Measurements from ENCODE around the gene MEX3D.
"Not testable (repeated sequence)": the region's sequence is repeated elsewhere in the genome, so short reads cannot be mapped to it uniquely, and the experiment has no call there.

Gene MEX3D

DNA sequence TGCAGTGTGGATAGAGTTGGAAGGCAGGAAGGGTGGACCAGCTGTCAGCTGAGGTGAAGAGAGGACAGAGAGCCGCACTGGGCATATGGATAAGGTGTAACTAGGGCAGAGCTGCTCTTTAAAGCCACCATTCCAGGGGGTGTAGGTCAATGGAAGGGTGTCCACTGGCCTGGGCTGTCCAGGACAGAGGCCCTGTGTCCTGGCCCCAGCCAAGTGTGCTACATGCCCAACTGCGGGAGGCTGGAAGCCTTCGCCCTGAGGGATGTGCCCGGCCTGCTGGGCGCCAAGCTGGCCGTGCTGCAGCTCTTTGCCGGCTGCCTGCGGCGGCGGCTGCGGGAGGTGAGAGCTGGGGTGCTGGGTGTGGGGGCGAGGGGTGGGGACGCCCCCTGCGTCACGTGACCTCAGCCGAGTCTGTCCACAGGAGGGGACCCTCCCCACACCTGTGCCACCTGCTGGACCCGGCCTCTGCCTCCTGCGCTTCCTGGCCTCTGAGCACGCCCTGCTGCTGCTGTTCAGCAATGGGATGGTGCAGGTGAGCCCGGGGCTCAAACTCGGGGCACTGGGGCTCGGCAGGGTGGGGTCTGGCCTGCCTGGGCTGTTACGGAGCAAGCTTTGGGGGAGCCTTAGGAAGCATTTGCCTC, 34.5 kb downstream of the MEX3D start:
- no peak for DNase-seq

DNA sequence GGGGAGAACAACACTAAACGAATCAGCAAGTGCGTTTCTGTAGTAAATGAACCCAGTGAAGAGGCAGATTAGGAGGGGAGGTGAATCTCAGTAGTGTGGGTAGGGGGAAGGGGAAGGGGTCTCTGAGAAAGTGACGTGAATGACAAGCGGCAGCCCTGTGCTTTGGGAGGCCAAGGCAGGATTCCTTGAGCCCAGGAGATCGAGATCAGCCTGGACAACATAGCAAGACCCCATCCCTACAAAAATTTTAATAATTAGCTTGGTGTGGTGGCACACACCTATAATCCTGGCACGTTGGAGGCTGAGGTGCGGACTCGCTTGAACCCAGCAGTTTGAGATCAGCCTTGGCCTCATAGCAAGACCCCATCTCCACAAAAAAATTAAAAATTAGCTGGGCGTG, 36.1 kb downstream of the MEX3D start:
- DNase-seq = no peak

DNA sequence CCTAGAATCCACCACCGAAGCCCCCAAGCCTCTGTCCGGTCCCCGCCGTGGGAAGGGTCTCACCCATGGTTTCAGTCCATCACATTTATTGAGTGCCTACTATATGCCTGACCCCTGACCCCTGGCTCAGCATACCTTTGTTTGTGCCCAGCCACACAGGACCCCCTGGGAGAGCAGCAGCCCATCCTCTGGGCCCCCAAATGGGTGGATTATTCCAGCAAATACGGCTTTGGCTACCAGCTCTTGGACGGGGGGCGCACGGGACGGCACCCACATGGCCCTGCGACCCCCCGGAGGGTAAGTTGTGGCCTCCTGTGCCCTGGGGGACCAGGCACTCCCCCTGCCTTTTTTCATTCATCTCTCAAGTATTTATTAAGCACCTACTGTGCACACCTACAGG, 36.5 kb downstream of the MEX3D start:
- DNase-seq = no peak

DNA sequence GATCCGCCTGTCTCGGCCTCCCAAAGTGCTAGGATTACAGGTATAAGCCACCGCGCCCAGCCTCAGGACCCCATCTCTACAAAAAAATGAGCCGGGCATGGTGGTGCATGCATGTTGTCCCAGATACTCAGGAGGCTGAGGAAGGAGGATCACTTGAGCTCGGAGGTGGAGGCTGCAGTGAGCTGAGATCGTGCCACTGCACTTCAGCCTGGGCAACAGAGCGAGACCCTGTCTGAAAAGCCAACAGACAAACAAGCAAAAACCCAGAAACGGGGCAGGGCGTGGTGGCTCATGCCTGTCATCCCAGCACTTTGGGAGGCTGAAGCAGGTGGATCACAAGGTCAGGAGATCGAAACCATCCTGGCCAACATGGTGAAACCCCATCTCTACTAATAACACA, 37.3 kb downstream of the MEX3D start:
- not testable (repeated sequence) for DNase-seq

DNA sequence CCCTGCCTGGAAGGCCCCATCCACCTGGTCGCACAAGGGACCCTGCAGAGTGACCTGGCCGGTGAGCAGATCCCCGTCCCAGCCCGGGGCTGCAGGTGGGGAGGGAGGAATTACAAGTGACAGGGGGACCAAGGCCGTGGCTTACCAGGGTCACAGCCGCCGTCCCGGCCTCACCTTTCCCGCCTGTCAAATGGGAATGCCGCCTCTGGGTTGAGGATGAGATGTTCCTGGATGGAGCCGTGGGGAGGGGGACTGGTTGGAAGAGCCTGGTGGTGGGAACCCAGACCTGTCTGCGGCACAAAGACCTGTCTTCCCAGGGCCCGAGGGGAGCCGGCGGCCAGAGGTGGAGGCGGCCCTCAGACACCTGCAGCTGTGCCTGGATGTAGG, 38.7 kb downstream of the MEX3D start:
- DNase-seq = no peak

DNA sequence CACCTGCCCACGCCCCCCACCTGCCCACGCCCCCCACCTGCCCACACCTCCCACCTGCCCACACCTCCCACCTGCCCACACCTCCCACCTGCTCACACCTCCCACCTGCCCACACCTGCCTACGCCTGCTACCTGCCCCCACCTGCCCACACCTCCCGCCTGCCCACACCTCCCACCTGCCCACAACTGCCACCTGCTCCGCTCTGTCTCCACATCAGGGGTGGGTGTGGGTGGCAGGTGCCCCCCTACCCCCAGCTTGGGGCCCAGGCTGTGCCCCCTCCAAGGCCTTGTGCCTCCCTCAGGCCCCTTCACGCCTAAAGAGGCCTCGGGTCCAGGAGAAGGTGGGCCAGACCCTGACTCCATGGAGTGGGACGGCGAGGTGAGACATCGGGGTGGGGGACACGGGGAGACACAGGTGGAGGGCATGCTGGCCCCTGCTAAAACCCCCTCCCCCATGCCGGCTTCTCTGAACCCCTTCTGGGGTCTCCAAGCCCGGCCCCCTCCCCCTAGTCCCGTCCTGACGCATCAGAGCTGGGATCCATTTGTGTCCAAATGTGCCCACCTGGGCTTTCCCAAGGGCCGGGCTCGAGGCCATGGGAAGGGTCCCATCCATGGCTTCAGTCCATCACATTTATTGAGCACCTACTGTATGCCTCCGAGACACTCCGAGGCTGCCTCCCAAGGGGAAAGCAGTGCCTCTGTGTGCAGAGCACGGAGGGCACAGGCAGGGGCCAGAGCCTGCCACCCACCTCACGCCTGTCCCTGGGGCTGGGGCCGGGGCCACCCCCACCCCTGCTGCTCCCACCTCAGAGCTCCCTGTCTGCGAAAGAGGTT, 39.3 kb downstream of the MEX3D start:
- no peak for DNase-seq

DNA sequence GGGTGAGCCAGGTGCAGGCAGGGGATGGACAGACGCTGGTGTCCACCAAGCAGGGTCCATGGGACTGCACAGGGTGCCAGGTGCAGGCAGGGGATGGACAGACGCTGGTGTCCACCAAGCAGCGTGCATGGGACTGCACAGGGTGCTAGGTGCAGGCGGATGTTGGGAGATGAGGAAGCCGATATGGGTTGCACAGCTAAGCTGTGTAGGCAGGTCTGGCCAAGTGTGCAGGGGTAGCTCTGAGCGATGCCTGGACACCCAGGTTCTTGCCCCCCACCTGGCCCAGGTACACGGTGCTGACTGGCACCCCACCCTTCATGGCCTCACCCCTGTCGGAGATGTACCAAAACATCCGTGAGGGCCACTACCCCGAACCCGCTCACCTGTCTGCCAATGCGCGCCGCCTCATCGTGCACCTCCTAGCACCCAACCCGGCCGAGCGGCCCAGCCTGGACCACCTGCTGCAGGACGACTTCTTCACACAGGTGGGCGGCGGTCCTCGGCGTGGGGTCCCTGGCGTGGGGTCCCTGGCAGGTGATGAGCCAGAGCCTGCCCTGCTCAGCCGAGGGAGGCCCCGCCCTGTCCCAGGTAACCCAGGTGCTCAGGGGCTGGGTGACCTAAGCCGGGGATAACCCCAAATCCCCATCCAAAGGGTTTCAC, 40.3 kb downstream of the MEX3D start:
- DNase-seq = no peak

DNA sequence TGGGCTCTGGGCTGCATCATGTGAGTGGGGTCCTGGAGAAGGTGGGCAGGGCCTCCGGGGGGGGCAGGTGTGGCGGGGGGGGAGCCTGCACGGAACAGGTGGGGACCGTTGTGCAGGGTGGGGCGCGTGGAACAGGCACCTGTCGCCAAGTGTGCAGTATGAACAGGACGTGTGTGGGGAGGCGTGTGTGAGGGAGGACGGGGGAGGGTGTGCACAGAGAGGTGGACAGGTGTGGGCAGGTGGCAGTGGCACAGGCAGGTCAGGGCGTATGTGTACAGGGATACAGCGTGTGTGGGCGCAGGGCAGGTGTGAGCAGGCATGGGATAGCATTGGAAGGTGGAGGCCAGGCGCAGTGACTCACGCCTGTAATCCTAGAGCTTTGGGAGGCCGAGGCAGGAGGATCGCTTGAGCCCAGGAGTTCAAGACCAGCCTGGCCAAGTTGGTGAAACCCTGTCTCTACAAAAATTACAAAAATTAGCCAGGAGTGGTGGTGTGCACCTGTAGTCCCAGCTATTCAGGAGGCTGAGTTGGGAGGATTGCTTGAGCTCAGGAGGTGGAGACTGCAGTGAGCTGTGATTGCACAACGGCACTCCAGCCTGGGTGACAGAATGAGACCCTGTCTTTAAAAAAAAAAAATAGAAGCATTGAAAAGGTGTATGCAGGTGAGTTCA, 41.0 kb downstream of the MEX3D start:
- DNase-seq = no peak

DNA sequence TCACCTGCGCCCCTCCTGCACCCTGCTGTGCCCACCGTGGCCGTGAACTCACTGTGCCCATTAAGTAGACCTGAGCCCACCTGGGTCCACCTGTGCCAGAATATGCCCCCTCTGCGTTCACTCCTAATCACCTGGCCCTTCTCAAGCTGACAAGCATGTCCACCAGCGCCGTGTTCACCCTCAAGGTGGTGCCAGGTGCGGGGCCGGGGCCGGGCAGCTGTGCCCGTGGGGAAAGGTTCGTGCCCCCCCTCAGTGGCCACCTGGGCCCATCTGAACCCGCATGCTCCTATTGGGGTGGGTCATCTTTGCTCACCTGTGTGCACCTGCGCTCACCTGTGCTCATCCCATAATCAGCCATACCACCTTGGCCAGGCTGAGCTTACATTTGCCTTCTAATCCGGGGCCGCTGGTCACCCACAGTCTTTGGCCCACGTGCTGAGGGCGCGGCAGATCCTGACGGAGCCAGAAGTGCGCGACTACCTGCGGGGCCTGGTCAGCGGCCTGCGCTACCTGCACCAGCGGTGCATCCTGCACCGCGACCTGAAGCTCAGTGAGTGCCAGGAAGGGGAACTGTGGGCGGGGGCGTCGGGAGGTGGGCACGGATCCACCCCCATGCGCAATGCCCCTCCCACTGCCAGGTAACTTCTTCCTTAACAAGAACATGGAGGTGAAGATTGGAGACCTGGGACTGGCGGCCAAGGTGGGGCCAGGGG, 41.9 kb downstream of the MEX3D start:
- no peak for DNase-seq

DNA sequence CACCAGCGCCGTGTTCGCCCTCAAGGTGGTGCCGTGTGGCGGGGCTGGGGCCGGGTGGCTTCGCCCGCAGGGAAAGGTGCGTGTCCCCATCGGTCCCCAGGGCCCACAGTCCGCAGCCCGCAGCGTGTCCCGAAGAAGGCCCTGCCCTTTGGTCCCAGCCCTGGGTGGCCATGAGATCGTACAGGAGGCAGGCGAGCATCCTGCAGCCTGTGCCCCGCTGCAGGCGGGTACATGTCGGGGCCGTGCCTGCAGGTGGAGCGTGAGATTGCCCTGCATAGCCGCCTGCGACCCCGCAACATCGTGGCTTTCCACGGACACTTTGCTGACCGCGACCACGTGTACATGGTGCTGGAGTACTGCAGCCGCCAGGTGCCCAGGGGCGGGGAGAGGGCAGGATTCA, 42.8 kb downstream of the MEX3D start:
- DNase-seq = no peak

DNA sequence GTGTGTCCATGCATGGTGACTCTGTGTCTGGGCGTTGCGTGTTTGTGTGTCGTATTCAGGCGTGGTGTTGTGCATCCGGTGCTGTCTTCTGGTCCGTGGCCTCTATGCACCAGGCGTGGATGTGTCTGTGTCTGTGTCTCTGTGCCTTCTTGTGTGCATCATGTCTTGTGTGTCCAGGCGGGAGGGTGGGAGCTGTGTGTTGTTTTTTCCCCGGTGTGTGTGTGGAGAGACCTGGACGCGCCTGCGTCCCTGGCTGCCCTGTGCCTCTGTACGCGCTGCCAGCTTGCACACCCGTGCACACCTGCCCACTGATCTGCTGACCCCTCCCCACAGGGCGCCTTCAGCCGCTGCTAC, 43.2 kb downstream of the MEX3D start:
- no peak for DNase-seq

DNA sequence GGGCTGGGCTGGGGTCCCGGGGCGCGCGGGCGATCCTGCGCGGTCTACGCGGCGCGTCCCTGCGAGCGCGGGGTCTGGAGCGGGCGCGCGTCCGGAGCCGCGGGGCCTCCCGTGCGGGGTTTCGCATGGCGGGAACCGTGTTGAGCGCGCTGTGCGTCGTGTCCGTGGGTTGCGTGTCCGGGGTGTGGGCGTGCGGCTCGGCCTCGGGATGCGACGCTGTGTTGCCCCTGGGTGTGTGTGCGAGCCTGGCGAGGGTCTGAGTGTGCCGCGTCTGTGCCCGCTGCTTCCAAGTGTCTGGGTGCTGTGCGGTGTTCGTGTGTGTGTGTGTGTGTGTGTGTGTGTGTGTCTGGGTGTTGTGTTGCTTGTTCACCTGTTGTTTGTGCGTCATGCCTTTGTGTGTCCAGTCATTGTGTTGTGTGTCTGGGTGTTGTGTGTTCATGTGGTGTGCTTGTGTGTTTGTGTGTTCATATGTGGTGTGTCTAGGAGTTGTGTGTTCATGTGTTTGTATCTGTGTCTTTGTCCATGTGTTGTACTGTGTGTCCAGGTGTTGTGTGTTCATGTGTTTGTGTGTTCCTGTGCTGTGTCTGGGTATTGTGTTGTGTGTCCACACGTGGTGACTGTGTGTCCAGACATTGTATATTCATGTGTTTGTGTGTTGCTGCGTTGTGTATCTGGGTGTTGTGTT, 43.7 kb downstream of the MEX3D start:
- no peak for DNase-seq

DNA sequence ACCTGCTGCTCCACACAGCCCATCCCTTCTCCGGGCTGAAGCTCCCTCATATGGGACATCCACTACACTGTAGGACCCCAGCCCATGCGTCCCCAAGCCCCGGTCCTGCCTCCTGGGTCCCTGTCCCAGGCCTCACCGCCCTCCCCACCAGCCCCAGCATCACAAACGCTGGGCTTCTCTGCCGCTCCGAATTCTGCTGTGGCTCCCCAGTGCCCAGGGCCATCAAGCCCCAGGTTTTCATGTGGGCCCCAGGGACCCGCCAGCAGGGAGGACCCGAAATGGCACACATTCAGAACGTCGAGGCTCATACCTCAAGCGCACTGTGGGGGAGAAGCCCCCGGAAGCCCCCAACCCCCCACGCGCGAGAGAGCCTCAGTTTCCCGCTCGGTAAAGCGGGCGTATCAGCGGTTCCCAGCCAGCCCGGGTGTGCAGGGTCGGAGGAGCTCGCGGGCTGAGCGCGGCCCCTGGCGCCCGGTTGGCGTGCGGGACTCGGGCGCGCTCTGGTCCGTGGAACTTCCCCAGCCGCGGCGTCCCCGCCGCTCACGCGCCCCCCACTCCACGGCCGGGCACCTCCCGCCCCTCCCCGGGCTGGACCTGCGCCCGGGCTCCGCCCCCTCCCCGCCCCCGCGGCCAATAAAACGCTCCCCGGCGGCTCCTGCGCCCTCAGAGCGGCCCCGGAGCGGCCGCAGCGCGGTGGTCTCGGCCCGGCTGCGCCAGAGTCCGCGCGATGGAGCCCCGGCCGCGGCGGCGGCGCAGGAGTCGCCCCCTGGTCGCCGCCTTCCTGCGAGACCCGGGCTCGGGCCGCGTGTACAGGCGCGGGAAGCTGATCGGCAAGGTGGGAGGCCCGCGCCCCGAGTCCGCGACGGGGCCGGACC, 44.5 kb downstream of the MEX3D start, which contains the start of gene PLK5:
TSS of gene PLK5 (plus strand) at position 666 of the 875 bp plus-strand sequence. CDS start 2,920 bp downstream, outside the sequence.
- DNase-seq = no peak

DNA sequence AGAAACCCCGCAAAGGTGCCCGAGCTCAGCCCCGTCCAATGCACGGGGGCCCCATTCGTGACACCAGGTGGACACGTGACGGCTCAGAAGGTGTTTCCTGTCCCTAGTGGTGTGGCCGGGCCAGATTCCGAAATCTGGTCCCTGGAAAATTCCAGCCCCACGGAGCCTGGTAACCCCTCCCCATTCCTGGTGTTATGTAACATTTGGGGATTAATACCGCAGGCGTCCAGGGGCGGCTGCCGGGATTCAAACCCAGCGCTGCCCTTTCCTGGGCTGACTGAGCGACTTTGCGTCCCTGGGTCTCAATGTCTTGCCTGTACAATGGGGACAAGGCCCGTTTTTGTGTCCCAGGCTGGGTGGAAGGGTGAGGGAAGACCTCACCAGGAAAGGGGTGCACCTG, 45.3 kb downstream of the MEX3D start:
- DNase-seq = no peak

DNA sequence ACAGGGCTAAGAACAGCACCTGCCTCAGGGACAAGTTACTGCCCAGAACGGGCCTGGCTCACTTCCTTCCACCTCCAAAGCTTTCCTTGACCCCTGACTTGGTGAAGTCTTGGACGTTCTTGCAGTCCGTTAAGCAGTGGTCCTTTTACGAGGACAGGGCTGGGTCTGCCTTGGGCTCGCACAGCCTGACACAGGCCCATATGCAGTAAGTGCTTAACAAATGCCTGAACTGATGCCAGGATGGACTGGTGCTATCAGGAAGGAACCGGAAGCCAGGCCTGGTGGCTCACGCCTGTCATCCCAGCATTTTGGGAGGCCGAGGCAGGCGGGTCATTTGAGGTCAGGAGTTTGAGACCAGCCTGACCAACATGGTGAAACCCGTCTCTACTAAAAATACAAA, 46.1 kb downstream of the MEX3D start:
- DNase-seq = no peak

DNA sequence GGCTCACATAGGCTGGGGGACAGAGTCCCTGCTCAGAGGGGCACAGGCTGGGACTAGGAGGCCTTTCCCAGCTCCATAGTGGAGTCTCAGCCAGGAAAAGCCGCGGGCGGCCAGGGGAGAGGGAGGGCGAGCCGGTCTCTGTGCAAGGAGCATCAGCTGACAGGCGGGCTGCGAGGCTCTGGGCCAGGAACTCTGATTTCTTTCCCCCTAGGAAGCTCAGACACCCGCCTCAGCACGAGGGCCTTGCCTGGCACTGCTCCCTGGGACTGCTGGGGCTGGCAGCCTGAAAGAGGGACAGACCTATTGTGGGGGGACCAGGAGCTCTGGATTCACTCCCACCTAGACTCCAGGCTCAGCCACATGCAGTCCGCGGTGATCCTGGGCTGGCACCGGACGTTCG, 46.5 kb downstream of the MEX3D start:
- no peak for DNase-seq

DNA sequence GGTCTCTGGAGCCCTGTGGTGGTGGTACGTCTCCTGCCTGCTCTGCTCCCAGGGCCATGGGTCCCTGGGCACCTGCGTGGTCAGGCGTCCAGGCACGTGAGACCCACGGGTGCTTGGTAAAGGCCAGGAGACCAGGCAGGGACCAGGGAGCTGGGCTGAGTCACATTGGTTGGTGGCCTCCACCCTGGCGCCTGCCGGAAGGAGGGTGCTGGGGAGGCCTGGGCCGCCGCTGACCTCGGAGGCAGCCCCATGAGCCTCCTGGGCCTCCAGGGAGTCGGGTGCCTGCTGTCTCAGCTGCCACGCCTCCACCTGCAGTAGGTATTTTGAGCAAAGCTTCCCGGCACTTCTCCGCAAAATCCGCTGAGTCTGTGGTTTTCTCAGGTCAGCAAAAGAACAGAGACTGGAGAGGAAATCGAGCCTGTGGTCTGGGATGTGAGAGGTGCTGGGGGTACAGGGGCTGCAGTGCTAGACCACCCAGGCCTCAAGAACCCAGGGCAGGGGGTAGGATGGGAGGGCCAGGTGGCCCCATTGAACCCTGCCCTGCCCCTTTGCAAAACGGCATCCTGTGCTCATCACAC, 47.8 kb downstream of the MEX3D start:
- DNase-seq = no peak

DNA sequence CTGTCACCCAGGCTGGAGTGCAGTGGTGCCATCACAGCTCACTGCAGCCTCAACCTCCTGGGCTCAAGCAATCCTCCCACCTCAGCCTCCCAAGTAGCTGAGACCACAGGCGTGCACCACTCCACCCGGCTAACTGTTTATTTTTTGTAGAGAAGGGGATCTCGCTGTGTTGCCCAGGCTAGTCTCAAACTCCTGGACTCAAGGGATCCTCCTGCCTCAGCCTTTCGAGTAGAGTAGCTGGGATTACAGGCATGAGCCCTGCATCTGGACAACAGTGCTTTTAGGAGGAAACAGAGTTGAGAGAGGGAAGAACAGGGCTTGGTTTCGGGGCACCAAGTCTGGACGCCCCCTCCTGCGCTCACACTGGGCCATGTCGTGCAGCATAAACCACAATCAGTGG, 48.3 kb downstream of the MEX3D start:
- not testable (repeated sequence) for DNase-seq

DNA sequence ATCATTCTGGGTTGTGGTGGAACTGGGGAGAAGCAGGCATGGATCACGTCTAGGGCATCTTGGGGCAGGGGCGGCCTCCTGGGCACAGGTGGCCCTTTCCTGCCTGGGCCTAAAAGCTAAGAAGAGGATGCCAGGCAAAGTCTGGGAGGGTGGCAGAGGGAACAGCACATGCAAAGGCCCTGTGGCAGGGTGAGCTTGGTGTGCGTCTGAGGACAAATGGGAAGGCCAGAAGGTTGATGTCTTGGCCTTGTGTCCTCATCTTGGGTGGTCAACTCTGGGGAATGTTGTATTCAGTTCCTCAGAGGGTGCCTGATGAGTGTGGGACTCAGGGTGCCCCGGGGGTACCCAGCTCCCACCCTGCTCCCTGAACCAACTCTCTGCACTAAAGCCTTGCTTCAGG, 49.7 kb downstream of the MEX3D start:
- DNase-seq = no peak

DNA sequence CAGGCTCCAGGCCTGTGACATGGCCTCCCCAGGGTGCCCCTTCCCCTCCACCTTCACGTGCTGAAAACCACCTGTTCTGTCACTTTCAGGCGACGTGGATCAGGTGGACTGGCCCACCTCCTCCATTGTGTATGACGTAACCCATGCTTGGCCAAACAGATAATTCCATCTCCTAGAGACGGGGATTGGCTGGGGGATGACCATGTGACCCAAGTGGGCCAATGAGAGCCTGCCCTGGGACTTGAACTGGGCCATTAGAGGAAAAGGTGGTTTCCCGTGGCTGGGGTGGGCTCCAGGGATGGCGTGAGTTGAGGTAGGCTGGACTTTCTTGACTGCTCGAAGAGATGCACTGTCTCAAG, 51.8 kb downstream of the MEX3D start:
- DNase-seq = no peak
